ENCODE results near the gene ABHD6.
A peak's percentile ranks its signal among the peaks of the same experiment; 100 is the strongest.
"Not testable (repeated sequence)": the region's sequence is repeated elsewhere in the genome, so short reads cannot be mapped to it uniquely, and the experiment has no call there.

Gene ABHD6

GRCh38 chr3:58237238-58237940 lies at the start of gene ABHD6:
Gene ABHD6, plus strand, starts transcription at chr3:58237792. Its CDS starts 18,795 bp downstream, at chr3:58256587.
- DNase-seq (peak; percentile 90), ATAC-seq (peak; percentile 85)

DNA sequence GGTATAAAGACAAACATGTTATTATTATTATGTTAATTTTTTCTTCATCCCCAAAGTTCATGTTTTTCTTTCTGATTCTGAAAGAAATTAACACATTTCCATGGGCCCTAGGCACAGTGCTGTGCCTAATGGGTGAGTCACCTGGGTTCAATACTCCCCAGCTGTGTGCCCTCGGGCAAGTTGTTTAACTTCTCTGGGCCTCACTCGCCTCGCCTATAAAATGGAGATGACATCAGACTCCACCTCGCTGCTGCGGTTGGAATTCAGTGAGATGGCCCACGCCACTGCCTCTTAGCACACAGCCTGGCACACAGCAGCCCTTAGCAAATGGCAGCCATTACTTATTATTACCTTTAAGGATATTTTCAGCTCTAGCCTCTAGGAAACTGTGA lies 49.4 kb upstream of the ABHD6 start:
- DNase-seq (no peak), ATAC-seq (no peak)

DNA sequence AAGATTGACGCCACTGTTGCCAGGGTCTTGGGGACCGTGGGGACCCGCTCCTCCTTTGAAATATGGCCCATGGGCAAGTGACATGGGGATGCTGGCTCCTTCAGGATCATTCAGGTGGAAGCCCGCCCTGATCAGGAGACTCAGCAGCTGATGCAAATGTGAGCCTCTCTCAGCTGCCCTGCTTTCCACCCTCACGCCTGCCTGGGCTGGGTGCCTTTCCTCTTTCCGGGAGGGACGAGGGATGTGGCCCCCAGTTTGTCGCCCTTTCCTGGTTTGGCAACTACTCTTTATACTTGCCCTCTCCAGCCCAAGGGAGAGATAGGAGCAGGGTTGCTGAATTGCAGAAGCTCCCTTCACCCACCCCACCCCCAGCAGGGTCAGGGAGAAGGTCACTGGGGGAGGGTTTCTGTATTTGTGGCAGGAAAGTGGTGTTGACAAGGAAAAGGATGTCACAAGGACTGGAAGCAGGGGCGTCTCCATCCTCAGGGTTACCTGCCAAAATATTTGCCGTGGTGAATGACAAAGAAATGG lies 48.6 kb upstream of the ABHD6 start:
- ATAC-seq (no peak), DNase-seq (no peak)

DNA sequence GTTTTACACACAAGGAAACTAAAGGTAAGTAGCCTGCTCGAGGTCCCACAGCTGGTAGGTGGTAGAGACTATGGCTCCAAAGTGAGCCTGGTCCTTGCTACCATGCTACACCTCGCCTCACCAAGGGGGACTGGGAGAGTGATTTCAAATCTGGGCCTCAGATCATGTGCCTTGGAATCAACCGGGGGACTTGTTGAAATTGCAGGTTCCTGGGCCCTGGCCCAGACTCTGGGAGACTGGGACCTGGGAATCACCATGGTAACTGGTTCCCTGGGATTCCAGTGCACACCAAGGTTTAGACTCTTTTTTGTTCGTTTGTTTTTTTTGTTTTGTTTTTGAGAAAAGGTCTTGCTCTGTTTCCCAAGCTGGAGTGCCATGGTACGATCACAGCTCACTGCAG lies 47.9 kb upstream of the ABHD6 start:
- no peak for DNase-seq
- ATAC-seq, result no peak

DNA sequence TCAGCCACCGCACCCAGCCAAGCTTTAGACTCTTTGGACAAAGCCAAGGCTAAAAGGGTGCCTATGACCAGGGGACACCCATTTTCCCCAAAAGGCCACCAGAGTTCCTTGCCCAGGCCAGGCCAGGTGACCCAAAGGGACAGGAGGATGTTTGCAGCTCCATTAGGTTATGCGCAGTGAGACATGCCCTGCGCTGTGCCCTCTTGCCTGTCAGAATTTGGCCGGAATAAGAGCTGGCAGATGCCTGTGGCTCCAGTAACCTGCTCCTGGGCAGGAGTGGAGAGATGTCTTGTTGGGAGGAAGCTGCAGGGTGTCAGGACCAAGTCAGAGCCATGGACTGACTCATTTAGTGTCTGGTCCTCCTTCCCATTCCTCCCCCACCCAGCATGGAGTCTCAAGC lies 47.3 kb upstream of the ABHD6 start:
- DNase-seq, result no peak
- ATAC-seq, result no peak

GRCh38 chr3:58190882-58191281 lies 46.7 kb upstream of the ABHD6 start:
- ATAC-seq, result no peak
- no peak for DNase-seq

DNA sequence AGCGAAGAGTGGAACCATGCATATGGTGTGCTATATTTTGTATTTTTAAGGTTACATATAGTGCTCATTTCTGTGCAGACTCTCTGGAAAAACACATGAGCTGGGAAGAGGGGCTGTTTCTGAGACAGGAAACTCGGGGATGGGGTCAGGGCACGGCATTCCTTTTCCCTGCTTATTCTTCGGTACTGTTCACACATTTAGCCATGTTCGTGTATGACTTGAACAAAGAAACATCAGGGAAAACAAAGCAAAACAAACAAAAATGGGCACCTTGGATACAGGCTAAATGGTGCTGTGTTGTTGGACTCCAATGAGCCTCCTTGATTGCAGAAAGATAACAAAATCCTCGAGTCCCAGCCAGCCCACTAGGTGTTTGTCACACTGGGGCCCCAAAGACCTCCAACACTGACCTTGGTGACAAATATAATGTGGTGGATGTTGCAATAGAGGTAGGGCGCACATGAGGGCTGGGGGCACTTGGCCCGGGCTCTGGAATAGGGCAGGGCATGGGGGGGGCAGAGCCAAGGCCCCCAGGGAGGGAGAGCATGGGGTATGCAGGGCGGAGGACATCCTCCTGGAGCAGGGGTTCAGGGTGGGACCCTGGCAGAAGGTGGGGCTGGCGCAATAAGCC lies 46.1 kb upstream of the ABHD6 start:
- no peak for ATAC-seq
- no peak for DNase-seq

- DNase-seq (no peak), ATAC-seq (no peak)
Measured at GRCh38 chr3:58192069-58192468, 45.5 kb upstream of the ABHD6 start.

GRCh38 chr3:58193682-58194407 lies 43.7 kb upstream of the ABHD6 start:
- no peak for DNase-seq
- ATAC-seq, result no peak

- DNase-seq (no peak), ATAC-seq (no peak)
Measured at GRCh38 chr3:58197588-58197987, 40.0 kb upstream of the ABHD6 start.

- no peak for DNase-seq
- no peak for ATAC-seq
Measured at GRCh38 chr3:58198362-58198761, 39.2 kb upstream of the ABHD6 start.

- ATAC-seq (no peak), DNase-seq (no peak)
Measured at GRCh38 chr3:58198804-58199203, 38.8 kb upstream of the ABHD6 start.

GRCh38 chr3:58200121-58200709 lies 37.4 kb upstream of the ABHD6 start:
- ATAC-seq (no peak), DNase-seq (no peak)

DNA sequence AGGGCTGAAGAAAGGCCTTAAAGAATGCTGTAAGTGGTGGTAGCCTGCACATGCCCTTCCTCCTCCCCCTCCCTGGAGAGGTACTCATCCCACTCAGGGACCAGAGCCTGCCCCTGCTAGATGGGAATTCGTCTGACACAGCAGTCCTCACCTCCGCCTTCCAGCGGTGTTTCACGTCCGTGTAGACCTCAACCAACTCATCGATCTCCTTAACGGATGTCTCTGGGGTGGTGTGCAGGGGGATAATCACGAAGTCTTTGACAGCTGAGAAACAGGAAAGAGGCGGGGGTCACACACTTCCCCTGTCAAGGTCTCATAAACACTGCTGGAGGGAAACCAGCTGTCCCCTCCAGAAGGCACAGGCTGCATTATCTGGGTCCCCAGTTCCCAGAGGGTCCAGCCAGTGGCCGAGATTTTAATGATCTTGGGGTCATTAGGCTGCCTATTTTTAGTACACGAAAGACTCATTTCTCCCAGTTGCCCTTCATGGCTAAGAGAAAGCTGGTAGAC lies 36.7 kb upstream of the ABHD6 start:
- no peak for ATAC-seq
- DNase-seq, result no peak

GRCh38 chr3:58201451-58201850 lies 36.1 kb upstream of the ABHD6 start:
- not testable (repeated sequence) for DNase-seq, ATAC-seq

GRCh38 chr3:58202917-58203360 lies 34.7 kb upstream of the ABHD6 start:
- DNase-seq, result no peak
- no peak for ATAC-seq

GRCh38 chr3:58203541-58203940 lies 34.1 kb upstream of the ABHD6 start:
- no peak for DNase-seq
- ATAC-seq, result no peak

GRCh38 chr3:58204720-58205119 lies 32.9 kb upstream of the ABHD6 start:
- DNase-seq (no peak), ATAC-seq (no peak)

- DNase-seq, result no peak
- ATAC-seq, result no peak
Measured at GRCh38 chr3:58205981-58206380, 31.6 kb upstream of the ABHD6 start.

GRCh38 chr3:58206406-58207011 lies 31.1 kb upstream of the ABHD6 start:
- ATAC-seq (peak; percentile 98), DNase-seq (peak; percentile 46)

DNA sequence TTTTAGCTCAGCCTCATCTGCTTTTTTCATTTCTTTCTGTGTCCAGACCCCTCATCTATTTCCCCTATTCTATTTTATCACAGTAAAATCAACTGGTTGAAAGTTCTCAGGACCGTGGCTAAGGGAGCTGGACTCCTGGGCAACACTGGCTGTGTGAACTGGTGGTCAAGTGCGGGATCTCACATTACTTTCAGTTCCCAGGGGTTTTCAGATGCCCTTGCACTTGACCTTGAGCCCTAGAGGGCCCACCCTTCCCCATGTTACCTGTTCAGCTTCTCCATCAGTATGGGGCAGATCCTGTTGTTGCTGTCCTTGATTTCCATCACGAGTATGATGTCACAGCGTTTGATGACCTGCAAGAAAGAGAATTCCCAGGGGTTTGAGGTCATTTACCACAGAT lies 29.6 kb upstream of the ABHD6 start:
- ATAC-seq (no peak), DNase-seq (no peak)

GRCh38 chr3:58209933-58210332 lies 27.7 kb upstream of the ABHD6 start:
- ATAC-seq, result no peak
- DNase-seq, result no peak

Measured in stimulated activated naive CD8-positive, alpha-beta T cell treated with anti-CD3 and anti-CD28 coated beads, Interleukin-15, Interleukin-2, amounts not matched to agents 100 U/mL and 50 U/mL, for 24 hours (primary cell).